Aorta (tissue), 5 donors: ENCODE data around the gene KEL. TPM values are rescaled to one million over a fixed set of nuclear protein-coding genes. Genes with fewer than 3 reads are reported as not detected.

Experiments used
- ATAC-seq: fragments of 200-7000 bp; cut with Tn5 transposase; one replicate; pipeline ENCODE4 v1.9.1; 2022; ENCODE audit warnings: moderate library complexity; ENCODE audit not compliant: low FRiP score
- DNase-seq, 2 donors: peaks; one replicate each; pipeline ENCODE4 v3.0.0-alpha.2; 2020
- H3K27ac ChIP-seq, 2 donors: one replicate each; pipeline ENCODE4 v1.5.1; 2013; ENCODE audit warnings: low read length in 2 of 2, mild to moderate bottlenecking in 2 of 2, moderate library complexity in 2 of 2, control low read depth in 1 of 2, inconsistent platforms in 1 of 2, low read depth in 1 of 2
- H3K27me3 ChIP-seq, 2 donors: one replicate each; pipeline ENCODE4 v1.6.1; 2013; ENCODE audit warnings: control low read depth in 1 of 2, low read length in 1 of 2, mild to moderate bottlenecking in 1 of 2, moderate library complexity in 1 of 2; ENCODE audit not compliant: insufficient read depth in 2 of 2, control insufficient read depth in 1 of 2
- H3K36me3 ChIP-seq, 2 donors: one replicate each; pipeline ENCODE4 v1.6.1; 2013; ENCODE audit warnings: control low read depth in 1 of 2, low read length in 1 of 2, mild to moderate bottlenecking in 1 of 2; ENCODE audit not compliant: insufficient read depth in 2 of 2, control insufficient read depth in 1 of 2
- H3K4me1 ChIP-seq, 2 donors: one replicate each; pipeline ENCODE4 v1.6.1; 2013; ENCODE audit warnings: low read length in 2 of 2, control low read depth in 1 of 2, mild to moderate bottlenecking in 1 of 2, moderate library complexity in 1 of 2; ENCODE audit not compliant: insufficient read depth in 2 of 2, control insufficient read depth in 1 of 2
- H3K4me3 ChIP-seq, 2 donors: one replicate each; pipeline ENCODE4 v1.5.1; 2013; ENCODE audit warnings: low read length in 2 of 2, control low read depth in 1 of 2, mild to moderate bottlenecking in 1 of 2
- H3K9me3 ChIP-seq: one replicate; pipeline ENCODE4 v1.6.1; 2013; ENCODE audit warnings: mild to moderate bottlenecking, low read length; ENCODE audit not compliant: control insufficient read depth
- WGBS, 2 donors: extraction: QIAGEN DNeasy Blood & Tissue Kit; methylation state at CpG; one replicate each; pipeline ENCODE4 v1.1.7; 2013; 5-methylcytosine and 5-hydroxymethylcytosine counted together
- intact Hi-C, 2 donors: fragments of 100-400 bp; cut with DNase I; formaldehyde crosslinking; loops; one replicate each; pipeline versions ENCODE4 v1.14.2 to v1.15.0; 2022
- polyA plus RNA-seq, 2 donors: library from polyadenylated mRNA; stranded (reverse); fragments of 200-250 nt; gene quantifications; one replicate each; pipeline ENCODE4 v1.2.3, GENCODE V29; 2013
- total RNA-seq, 2 donors: library from RNA; stranded (reverse); fragmentation: NEBNext Ultra II Directional; extraction: Animal tissue kit (Norgen Biotek cat#: 25700); gene quantifications; one replicate each; pipeline ENCODE4 v1.2.1, GENCODE V29; 2021
- donor health status: healthy with polysubstance abuse.
- donor health status: Bipolar disorder and iron deficiency.
- donor health status: DM: no; HTN: no; CAD: no.
- donor health status: DM: no; HTN: no; CAD: no.
- donor health status: DM: yes; HTN: yes; CAD: no.

The KEL gene
- total and polyA plus RNA-seq, 4 donors: 0.15 to 1.4 (median 0.49) TPM; not detected in 1

DNA sequence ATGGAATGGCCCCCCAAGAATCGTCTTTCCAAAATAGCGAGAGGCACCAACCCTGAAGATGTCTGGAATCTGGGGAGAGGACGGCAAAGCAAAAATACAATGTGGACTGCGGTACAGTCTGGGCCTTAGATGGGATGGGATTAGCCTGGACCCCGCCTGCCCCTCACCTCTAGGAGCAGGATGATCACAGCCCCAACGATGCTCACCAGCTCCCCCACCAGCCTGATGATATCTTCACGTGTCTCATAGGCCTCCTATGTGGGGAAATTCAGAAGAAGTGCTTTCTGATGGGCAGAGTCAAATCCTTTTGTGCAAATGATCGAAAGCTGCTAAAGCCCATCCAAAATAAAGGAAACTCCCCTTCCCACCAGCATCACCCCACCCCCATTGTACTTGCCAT, 46.8 kb downstream of the KEL start:
- Histone ChIP-seq H3K9me3 (no peaks in the 10 kb centered on the region), H3K27ac (no peak overlapping the region), H3K4me1 (no peaks in the 10 kb centered on the region), H3K27me3 (no peaks in the 10 kb centered on the region), H3K4me3 (no peak overlapping the region), H3K36me3 (no peaks in the 10 kb centered on the region)
- intact Hi-C loops: no loop called here
- WGBS, 2 donors: 89 to 91% methylated on average over 8 of the region's 8 CpGs
- DNase-seq (no peak), ATAC-seq (no peak)

DNA sequence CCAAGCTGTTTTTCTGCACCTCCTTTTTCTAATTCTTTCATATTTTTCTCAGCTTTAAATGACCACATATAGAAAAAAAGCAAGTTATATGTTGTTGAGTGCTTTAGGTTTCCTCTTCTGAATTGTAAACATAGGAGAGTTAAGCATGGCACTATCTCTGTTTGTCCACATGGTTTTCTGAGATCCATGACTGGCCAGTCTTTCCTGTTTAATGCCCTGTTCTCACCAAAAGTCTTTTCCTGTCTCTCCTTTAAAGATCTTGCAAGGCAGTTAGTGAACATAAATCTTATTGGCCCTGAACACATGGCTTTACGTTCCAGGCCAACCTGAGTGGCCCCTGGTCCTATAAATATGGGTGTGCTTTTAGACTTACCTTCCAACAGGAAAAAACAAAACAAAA, 48.0 kb downstream of the KEL start:
- H3K27me3 ChIP-seq: no peaks in the 10 kb centered on the region
- no peak overlapping the region for H3K27ac ChIP-seq
- H3K4me3 ChIP-seq: no peak overlapping the region
- intact Hi-C loops: no loop called here
- ATAC-seq (no peak), DNase-seq (no peak)
- H3K4me1 ChIP-seq: no peaks in the 10 kb centered on the region
- no peaks in the 10 kb centered on the region for H3K36me3 ChIP-seq
- 63% methylated on average over 1 of the region's 1 CpG for WGBS, 2 donors
- no peaks in the 10 kb centered on the region for H3K9me3 ChIP-seq

- intact Hi-C loops: no loop called here
- no peak for ATAC-seq
- Histone ChIP-seq H3K4me1 (no peaks in the 10 kb centered on the region), H3K36me3 (no peaks in the 10 kb centered on the region), H3K4me3 (no peak overlapping the region), H3K9me3 (no peaks in the 10 kb centered on the region), H3K27ac (no peak overlapping the region), H3K27me3 (no peaks in the 10 kb centered on the region)
- DNase-seq: no peak
- 80 to 85% methylated on average over 2 of the region's 2 CpGs for WGBS, 2 donors
Observed at GRCh38 chr7:142913566-142913965, 48.6 kb downstream of the KEL start.

DNA sequence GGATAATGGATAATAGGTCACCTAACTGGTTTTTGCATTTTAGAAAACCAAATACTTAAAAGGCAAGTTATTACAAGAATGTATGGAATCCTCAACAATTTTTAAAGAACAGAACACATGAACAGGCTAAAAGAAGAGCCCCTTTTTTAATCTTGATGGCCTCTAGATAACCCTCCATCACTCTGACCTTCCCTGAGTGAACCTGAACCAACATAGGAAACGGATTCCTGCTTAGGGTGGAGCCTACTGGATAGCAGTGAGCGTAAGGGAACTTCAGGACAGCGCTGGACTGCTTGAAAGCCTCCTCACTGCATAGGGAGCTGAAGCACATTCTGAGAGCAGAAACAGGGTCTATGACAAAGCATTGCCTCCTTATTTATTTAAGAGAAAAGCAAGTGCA, 49.1 kb downstream of the KEL start:
- DNase-seq (no peak), ATAC-seq (no peak)
- Histone ChIP-seq H3K4me3 (no peak overlapping the region), H3K27me3 (no peaks in the 10 kb centered on the region), H3K4me1 (no peaks in the 10 kb centered on the region), H3K27ac (no peak overlapping the region), H3K36me3 (no peaks in the 10 kb centered on the region), H3K9me3 (no peaks in the 10 kb centered on the region)
- whole genome bisulfite sequencing, 2 donors: 44 to 47% methylated on average over 3 of the region's 3 CpGs
- intact Hi-C loops: no loop called here

GRCh38 chr7:142910481-142910880, 51.7 kb downstream of the KEL start:
- WGBS, 2 donors: 49 to 60% methylated on average over 2 of the region's 2 CpGs
- no peaks in the 10 kb centered on the region for H3K4me1 ChIP-seq
- intact Hi-C loops: no loop called here
- H3K9me3 ChIP-seq: peaks cover 3% of the 10 kb centered on the region
- H3K36me3 ChIP-seq: no peaks in the 10 kb centered on the region
- DNase-seq: no peak
- no peak overlapping the region for H3K4me3 ChIP-seq
- no peaks in the 10 kb centered on the region for H3K27me3 ChIP-seq
- no peak for ATAC-seq
- H3K27ac ChIP-seq: no peak overlapping the region

GRCh38 chr7:142910031-142910433, 52.1 kb downstream of the KEL start:
- DNase-seq: no peak

GRCh38 chr7:142908921-142909890, 53.0 kb downstream of the KEL start:
- Histone ChIP-seq H3K9me3 (peaks cover 5% of the 10 kb centered on the region), H3K27ac (no peak overlapping the region), H3K36me3 (no peaks in the 10 kb centered on the region), H3K4me3 (no peak overlapping the region), H3K4me1 (no peaks in the 10 kb centered on the region), H3K27me3 (no peaks in the 10 kb centered on the region)
- WGBS, 2 donors: 74 to 79% methylated on average over 21 of the region's 21 CpGs
- ATAC-seq (no peak), DNase-seq (no peak)
- intact Hi-C loops: no loop called here

More at GRCh38 chr7:142910031-142910433, 52.1 kb downstream of the KEL start:
- no peak for ATAC-seq
- H3K27me3 ChIP-seq: no peaks in the 10 kb centered on the region
- no peak overlapping the region for H3K27ac ChIP-seq
- no peak overlapping the region for H3K4me3 ChIP-seq
- 46 to 50% methylated on average over 2 of the region's 2 CpGs for WGBS, 2 donors
- no peaks in the 10 kb centered on the region for H3K4me1 ChIP-seq
- intact Hi-C loops: no loop called here
- H3K9me3 ChIP-seq: peaks cover 3% of the 10 kb centered on the region
- H3K36me3 ChIP-seq: no peaks in the 10 kb centered on the region

DNA sequence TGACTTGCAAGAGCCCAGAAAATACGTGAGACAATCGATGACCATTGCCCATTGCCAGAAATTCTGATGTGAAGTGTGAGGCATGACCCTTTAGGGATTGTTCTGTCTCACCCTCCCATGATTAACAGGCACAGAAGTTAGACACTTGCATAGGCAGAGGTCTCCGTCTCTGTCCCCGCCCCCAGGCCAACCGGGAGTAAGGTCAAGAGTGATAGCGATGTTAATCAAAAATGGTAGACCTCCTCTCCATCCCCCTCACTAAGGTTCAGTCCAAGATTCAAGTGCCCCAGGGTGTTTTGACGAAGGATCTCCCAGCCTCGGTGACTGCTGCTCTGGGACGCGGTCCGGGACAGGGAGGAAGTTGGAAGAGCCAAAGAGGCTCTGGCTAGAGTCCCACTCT, 53.9 kb downstream of the KEL start:
- DNase-seq: no peak
- Histone ChIP-seq H3K27me3 (no peaks in the 10 kb centered on the region), H3K4me1 (no peaks in the 10 kb centered on the region), H3K4me3 (no peak overlapping the region), H3K36me3 (no peaks in the 10 kb centered on the region), H3K27ac (no peak overlapping the region), H3K9me3 (peaks cover 5% of the 10 kb centered on the region)
- intact Hi-C loops: no loop called here
- 80 to 83% methylated on average over 11 of the region's 11 CpGs for WGBS, 2 donors
- ATAC-seq: no peak

DNA sequence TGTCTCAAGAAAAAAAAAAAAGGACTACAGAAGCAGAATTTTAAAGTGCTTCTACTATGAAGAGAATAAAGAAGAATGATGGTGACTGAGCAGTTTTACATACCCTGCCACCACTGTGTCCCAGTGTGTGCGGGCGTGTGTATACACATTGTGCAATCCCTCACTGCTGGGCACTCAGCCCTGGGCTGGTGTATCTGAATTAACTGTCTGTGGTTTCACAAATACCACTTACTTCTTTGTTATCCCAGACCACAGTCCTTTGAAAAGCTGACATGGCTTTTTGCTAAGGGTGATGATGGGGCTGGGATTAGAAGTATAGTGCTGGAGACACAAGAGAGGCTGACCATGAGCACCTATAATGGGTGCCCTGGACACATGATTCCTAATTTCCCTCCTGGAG, 55.5 kb downstream of the KEL start:
- no peaks in the 10 kb centered on the region for H3K36me3 ChIP-seq
- no peak for DNase-seq
- peaks cover 5% of the 10 kb centered on the region for H3K9me3 ChIP-seq
- H3K27ac ChIP-seq: no peak overlapping the region
- no peak overlapping the region for H3K4me3 ChIP-seq
- intact Hi-C loops: no loop called here
- H3K27me3 ChIP-seq: no peaks in the 10 kb centered on the region
- H3K4me1 ChIP-seq: no peaks in the 10 kb centered on the region
- 91 to 92% methylated on average over 2 of the region's 2 CpGs for WGBS, 2 donors
- no peak for ATAC-seq
